PC-3 (cell line): ENCODE data around the gene EPHB1. TPM values are rescaled to one million over a fixed set of nuclear protein-coding genes. Genes with fewer than 3 reads are reported as not detected.

ENCODE experiments used
- ATAC-seq: fragments of 200-7000 bp; cut with Tn5 transposase; 2 replicates; pipeline ENCODE4 v1.9.1; 2020; ENCODE audit warnings: mild to moderate bottlenecking, moderate library complexity
- BruUV-seq: library from RNA; stranded (reverse); fragments of 400-500 nt; replicated peaks from 2 replicates; lab custom pipeline; 2021; lab: Mats Ljungman, UMichigan
- CTCF ChIA-PET: fragments of 300-600 bp; sonication (Branson Sonifier 250); formaldehyde crosslinking; loops from one replicate; lab custom pipeline; 2022; ENCODE audit warnings: antibody characterized with exemption; lab: Charles Lee
- POLR2A ChIA-PET: fragments of 300-600 bp; sonication (Branson Sonifier 250); formaldehyde crosslinking; loops from one replicate; lab custom pipeline; 2022; ENCODE audit warnings: antibody characterized with exemption; ENCODE audit not compliant: unreplicated experiment; lab: Charles Lee
- DNase-seq: peaks from one replicate; pipeline ENCODE4 v3.0.0-alpha.2; 2015
- H2AFZ ChIP-seq: fragments of 300-600 bp; sonication (generic); 2 replicates; pipeline ENCODE4 v1.6.0; 2016; ENCODE audit warnings: antibody characterized with exemption, low read length
- H3F3A ChIP-seq: fragments of 300-600 bp; sonication (generic); one replicate; pipeline ENCODE4 v1.6.0; 2017; ENCODE audit warnings: antibody characterized with exemption, low read length, control low read depth, mild to moderate bottlenecking; ENCODE audit not compliant: unreplicated experiment
- H3K27ac ChIP-seq: fragments of 300-600 bp; sonication (generic); 2 replicates; pipeline ENCODE4 v1.5.1; 2016; ENCODE audit warnings: mild to moderate bottlenecking, low read length
- H3K27me3 ChIP-seq: fragments of 300-600 bp; sonication (generic); 2 replicates; pipeline ENCODE4 v1.6.1; 2016; ENCODE audit warnings: low read length, mixed read lengths
- H3K36me3 ChIP-seq: fragments of 300-600 bp; sonication (generic); 2 replicates; pipeline ENCODE4 v1.6.1; 2016; ENCODE audit warnings: low read depth, mixed run types, low read length, mixed read lengths
- H3K4me1 ChIP-seq: fragments of 300-600 bp; sonication (generic); 2 replicates; pipeline ENCODE4 v1.5.1; 2016; ENCODE audit warnings: low read length; ENCODE audit not compliant: insufficient read depth
- H3K4me2 ChIP-seq: fragments of 300-600 bp; sonication (generic); 2 replicates; pipeline ENCODE4 v1.6.0; 2016; ENCODE audit warnings: low read length
- H3K4me3 ChIP-seq: fragments of 300-600 bp; sonication (generic); 2 replicates; pipeline ENCODE4 v1.5.1; 2016; ENCODE audit warnings: mild to moderate bottlenecking, low read length, mixed read lengths
- H3K79me2 ChIP-seq: fragments of 300-600 bp; sonication (generic); 2 replicates; pipeline ENCODE4 v1.6.1; 2017; ENCODE audit warnings: low read length, mixed read lengths
- H3K9ac ChIP-seq: fragments of 300-600 bp; sonication (generic); 2 replicates; pipeline ENCODE4 v1.6.0; 2016; ENCODE audit warnings: mild to moderate bottlenecking, low read length
- H3K9me2 ChIP-seq: fragments of 300-600 bp; sonication (generic); replicated peaks from 2 replicates; pipeline ENCODE4 v1.6.1; 2016; ENCODE audit warnings: mixed run types, low read length, mixed read lengths
- H3K9me3 ChIP-seq: fragments of 300-600 bp; sonication (generic); 2 replicates; pipeline ENCODE4 v1.6.1; 2016; ENCODE audit warnings: low read length, mixed read lengths
- H4K20me1 ChIP-seq: fragments of 300-600 bp; sonication (generic); 2 replicates; pipeline ENCODE4 v1.6.1; 2016; ENCODE audit warnings: low read length, mixed read lengths
- EZH2 ChIP-seq: fragments of 300-600 bp; sonication (generic); IDR thresholded peaks from one replicate; pipeline ENCODE4 v1.6.1; 2017; ENCODE audit warnings: antibody characterized with exemption, mild to moderate bottlenecking, low read length; ENCODE audit not compliant: unreplicated experiment
- EZH2phosphoT487 ChIP-seq: fragments of 300-600 bp; sonication (generic); IDR thresholded peaks from 2 replicates; pipeline ENCODE4 v1.6.1; 2018; ENCODE audit warnings: mild to moderate bottlenecking, antibody characterized with exemption, low read length, borderline replicate concordance
- intact Hi-C: fragments of 100-400 bp; cut with micrococcal nuclease; formaldehyde crosslinking; loops from 2 replicates; pipeline ENCODE4 v1.9.0; 2023
- total RNA-seq: library from RNA; depleted of rRNA; stranded (reverse); fragments of >200 nt; gene quantifications from 2 replicates; pipeline ENCODE4 v1.2.3, GENCODE V29; 2014
- TF ChIP-seq, protein P1 (sequence below): fragments of 300-600 bp; sonication (generic); conservative IDR thresholded peaks from 2 replicates; pipeline ENCODE4 v1.5.1; 2017; ENCODE audit warnings: antibody characterized with exemption, low read depth, mild to moderate bottlenecking, low read length

EPHB1 gene
- total RNA-seq, 1 experiment from 2014 or later: 0.69 TPM

- ChIA-PET CTCF (no interaction called here), POLR2A (no interaction called here)
- BruUV-seq: no TSS peak
- DNase-seq (no peak), ATAC-seq (no peak)
- Histone ChIP-seq H3F3A (no peaks in the 10 kb centered on the region), H3K27me3 (no peaks in the 10 kb centered on the region), H3K4me1 (peaks cover 22% of the 10 kb centered on the region), H4K20me1 (no peaks in the 10 kb centered on the region), H3K9me3 (no peaks in the 10 kb centered on the region), H3K9ac (no peak overlapping the region), H3K79me2 (no peaks in the 10 kb centered on the region), H3K4me2 (no peak overlapping the region), H3K27ac (no peak overlapping the region), H3K4me3 (no peak overlapping the region), H2AFZ (no peak overlapping the region), H3K36me3 (no peaks in the 10 kb centered on the region), H3K9me2 (no peaks in the 10 kb centered on the region)
- intact Hi-C loops: no loop called here
- TF ChIP-seq, protein P1, sequence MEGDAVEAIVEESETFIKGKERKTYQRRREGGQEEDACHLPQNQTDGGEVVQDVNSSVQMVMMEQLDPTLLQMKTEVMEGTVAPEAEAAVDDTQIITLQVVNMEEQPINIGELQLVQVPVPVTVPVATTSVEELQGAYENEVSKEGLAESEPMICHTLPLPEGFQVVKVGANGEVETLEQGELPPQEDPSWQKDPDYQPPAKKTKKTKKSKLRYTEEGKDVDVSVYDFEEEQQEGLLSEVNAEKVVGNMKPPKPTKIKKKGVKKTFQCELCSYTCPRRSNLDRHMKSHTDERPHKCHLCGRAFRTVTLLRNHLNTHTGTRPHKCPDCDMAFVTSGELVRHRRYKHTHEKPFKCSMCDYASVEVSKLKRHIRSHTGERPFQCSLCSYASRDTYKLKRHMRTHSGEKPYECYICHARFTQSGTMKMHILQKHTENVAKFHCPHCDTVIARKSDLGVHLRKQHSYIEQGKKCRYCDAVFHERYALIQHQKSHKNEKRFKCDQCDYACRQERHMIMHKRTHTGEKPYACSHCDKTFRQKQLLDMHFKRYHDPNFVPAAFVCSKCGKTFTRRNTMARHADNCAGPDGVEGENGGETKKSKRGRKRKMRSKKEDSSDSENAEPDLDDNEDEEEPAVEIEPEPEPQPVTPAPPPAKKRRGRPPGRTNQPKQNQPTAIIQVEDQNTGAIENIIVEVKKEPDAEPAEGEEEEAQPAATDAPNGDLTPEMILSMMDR: no peak
- TF ChIP-seq EZH2phosphoT487: no peak
- no peak for TF ChIP-seq EZH2
These were observed 41.9 kb downstream of the EPHB1 start for GRCh38 chr3:134836921-134837320.

GRCh38 chr3:134838599-134838998 lies 43.5 kb downstream of the EPHB1 start:
- TF ChIP-seq EZH2phosphoT487: no peak
- TF ChIP-seq, protein P1: peak; percentile 57
- Histone ChIP-seq H3K27ac (no peak overlapping the region), H4K20me1 (no peaks in the 10 kb centered on the region), H3K9me2 (no peaks in the 10 kb centered on the region), H3K9me3 (no peaks in the 10 kb centered on the region), H3K4me1 (peaks cover 22% of the 10 kb centered on the region), H3F3A (no peaks in the 10 kb centered on the region), H3K4me2 (no peak overlapping the region), H3K4me3 (no peak overlapping the region), H3K27me3 (no peaks in the 10 kb centered on the region), H3K36me3 (no peaks in the 10 kb centered on the region), H3K9ac (no peak overlapping the region), H2AFZ (no peak overlapping the region), H3K79me2 (no peaks in the 10 kb centered on the region)
- ChIA-PET POLR2A (no interaction called here), CTCF (no interaction called here)
- BruUV-seq: no TSS peak
- DNase-seq: peak; percentile 2
- intact Hi-C loops: no loop called here
- no peak for ATAC-seq

DNA sequence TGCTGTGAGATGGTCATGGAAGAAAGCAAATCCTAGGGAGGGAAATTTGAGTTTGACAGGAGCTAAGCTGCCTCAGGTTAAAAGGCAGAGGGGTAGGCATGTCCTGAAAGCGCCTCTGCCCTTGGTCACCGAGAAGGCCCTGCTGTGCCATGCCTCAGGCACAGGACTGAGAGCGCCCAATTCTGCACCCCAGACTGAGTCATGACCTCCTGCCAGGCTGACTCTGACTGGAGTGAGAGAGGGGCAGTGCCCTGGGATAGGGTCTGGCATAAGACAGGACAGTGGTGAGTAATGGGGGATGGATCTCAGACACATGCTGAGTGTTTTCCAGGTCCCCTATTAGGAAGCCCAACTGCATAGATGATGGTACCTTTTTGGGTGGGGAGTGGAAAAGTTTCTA lies 44.4 kb downstream of the EPHB1 start:
- Histone ChIP-seq H3K4me3 (no peak overlapping the region), H3K9me2 (no peaks in the 10 kb centered on the region), H3K36me3 (no peaks in the 10 kb centered on the region), H2AFZ (no peak overlapping the region), H3K27ac (no peak overlapping the region), H3K79me2 (no peaks in the 10 kb centered on the region), H3K4me1 (peaks cover 22% of the 10 kb centered on the region), H3K4me2 (no peak overlapping the region), H3K9ac (no peak overlapping the region), H4K20me1 (no peaks in the 10 kb centered on the region), H3F3A (no peaks in the 10 kb centered on the region), H3K27me3 (no peaks in the 10 kb centered on the region), H3K9me3 (no peaks in the 10 kb centered on the region)
- DNase-seq: peak; percentile 17
- no TSS peak for BruUV-seq
- ChIA-PET CTCF (no interaction called here), POLR2A (no interaction called here)
- intact Hi-C loops: no loop called here
- no peak for ATAC-seq
- TF ChIP-seq EZH2phosphoT487 (no peak), EZH2 (no peak)
- TF ChIP-seq, protein P1: no peak
